IPS-NIHi7 (cell line): ENCODE results near the gene IMMP2L.

Source experiments
- DNase-seq: peaks from one replicate; pipeline ENCODE4 v3.0.0; 2012; ENCODE audit warnings: mixed read lengths; ENCODE audit errors: extremely low spot score

The IMMP2L gene

DNA sequence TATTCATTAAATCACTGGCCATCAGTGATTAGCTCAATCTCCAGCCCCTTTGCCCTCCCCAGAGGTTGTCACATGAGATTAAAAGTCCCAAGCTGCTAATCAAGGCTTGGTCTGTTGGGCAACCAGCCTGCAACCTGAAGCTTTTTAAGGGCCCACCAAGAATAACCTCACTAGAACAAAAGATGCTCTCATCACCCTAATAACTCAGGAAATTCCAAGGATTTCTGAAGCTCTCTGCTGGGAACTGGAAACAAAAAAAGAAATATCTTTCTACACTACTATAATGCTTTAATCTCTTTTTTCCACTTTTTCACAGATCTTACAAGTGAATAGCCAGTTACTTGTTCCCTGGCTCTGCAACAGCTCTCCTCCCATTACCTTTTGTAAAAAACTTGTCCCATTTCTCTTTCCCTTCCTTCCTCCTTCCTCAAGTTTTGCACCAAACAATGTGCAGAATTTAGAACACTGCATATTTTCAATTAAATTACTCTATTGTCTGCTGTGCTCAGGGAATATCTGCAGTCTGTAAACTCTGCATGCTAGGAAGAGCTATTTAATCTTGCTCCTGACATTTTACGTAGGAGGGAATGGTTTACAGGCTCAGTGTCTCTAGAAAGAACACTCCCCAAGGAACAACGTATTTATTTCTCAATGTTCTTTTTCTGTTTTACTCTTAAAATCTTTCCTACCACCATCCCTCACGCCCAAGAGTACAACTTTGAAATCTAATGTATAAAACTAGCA, 169.1 kb downstream of the IMMP2L start:
- no peak for DNase-seq

DNA sequence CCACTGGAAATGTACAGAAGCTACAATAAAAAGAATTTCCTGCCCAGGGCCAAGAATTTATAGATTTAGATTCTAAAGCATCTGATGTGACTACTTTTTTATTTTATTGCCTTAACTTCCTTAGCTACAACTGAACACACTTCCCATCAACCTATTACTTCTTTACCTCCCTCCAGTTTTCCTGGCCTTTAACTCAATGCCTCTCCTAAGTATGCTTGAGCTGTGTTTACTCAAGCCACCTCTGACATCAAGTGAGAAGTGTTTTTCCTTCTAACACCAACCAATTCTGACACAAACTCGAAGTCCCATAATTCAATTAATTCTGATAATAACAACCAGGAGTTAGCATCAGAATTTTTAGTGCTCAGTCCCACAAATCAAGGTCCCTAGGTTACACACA, 170.0 kb downstream of the IMMP2L start:
- no peak for DNase-seq

GRCh38 chr7:111390000-111390399, 172.3 kb downstream of the IMMP2L start:
- peak; percentile 10 for DNase-seq

DNA sequence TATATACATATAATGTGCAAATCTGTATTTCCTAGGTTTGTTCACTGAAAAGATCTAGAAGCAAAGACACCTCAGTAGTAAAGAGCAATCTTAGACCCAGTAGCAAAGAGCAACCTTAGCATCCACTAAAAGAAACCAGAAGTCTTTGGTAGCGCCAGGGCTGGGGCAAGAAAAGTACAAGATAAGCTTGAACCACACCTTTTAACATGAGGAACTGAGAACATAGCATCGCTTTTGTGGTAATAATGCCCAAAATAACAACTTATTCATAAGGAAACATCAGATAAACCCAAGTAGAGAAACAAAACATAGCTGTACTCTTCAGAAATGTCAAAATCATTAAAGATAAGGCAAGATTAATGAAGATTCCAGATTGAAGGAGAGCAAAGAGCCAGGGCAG, 173.4 kb downstream of the IMMP2L start:
- no peak for DNase-seq

DNA sequence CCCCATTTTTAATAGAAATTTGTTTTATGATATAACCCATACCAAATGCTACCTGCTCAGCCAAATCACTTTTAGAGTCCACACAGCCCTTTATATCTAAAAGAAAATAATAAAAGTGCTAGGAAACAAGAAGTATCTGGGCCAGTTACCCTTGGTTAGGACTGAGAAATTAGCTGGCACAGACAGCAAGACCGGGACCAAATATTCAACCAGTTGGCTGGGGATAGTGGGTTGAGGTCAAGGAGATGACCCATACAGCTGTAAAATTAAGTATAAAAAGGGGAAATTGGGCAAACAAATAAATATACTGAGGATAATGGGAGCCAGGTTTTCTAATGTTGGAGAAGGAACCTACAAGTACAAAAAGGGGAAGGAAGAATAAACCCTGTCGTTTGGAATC, 174.3 kb downstream of the IMMP2L start:
- no peak for DNase-seq

DNA sequence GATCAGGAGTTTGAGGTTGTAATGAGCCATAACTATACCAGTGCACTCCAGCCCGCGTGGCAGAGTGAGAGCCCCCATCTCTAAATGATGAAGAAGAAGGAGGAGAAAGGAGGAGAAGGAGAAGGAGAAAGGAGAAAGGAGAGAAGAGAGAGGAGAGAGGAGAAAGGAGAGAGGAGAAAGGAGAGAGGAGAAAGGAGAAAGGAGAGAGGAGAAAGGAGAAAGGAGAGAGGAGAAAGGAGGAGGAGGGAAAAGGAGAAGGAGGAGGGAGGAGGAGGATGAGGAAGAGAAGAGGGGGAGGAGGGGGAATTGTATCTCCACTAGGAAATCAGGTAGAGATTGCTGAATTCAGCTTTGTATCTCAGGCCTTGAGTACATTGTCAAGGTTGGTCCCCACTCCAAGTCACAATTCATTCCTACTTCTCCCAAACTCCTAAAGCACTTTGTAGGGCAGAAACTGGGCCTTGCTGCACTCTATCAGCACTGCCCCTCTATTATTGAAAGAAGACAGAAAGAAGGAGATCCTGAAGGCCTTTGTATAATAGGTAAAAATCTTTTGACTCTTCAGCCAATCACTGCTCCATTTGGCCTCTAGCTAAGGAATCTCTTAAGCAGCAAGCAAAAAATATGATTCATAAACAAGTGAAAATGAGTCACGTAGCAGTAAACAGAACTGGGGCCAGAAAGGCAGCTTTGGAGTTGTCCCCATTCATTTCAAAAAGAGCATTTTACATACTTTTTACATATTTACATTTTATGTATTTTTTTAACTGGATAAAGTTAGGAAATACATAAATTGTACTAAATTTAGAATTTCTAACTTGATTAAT, 178.0 kb downstream of the IMMP2L start:
- no peak for DNase-seq

DNA sequence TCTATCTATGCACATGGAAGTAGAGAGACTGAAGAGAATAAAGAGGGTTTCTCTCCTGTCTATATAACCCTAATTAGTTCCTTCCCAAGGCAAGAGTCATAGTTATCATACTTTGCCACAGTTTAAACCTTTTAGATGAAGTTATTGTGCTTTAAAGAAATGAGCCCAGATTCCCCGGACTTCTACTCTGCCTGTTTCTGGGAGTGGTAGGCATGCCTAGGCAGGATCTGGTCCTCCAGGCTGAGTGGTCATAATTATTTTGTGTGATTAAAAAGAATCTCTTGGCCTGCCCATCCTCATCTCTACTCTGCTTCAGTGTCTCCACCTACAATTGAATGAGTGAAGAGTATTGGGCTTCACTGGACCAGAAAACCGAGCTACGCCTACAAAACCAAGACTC, 179.2 kb downstream of the IMMP2L start:
- no peak for DNase-seq

DNA sequence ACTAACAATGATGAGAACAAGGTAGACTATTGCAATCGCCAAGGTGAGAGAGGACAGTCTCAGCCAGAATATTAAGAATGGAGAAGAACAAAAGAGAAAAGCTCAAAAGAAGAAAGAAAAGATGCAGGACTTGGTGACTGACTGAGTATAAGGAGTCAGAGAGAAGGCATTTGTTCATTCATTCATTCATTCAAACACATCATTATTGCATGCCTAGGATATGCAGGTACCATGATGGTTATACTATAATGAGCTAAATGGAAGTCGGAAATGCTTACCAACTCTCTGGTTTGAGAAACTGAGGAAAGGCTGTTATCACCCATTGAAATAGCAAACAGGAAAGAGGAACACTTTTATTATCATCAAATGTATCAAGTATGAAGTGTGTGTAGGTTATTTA, 180.7 kb downstream of the IMMP2L start:
- DNase-seq: no peak

- DNase-seq: no peak
These were observed 181.3 kb downstream of the IMMP2L start for GRCh38 chr7:111380945-111381344.

DNA sequence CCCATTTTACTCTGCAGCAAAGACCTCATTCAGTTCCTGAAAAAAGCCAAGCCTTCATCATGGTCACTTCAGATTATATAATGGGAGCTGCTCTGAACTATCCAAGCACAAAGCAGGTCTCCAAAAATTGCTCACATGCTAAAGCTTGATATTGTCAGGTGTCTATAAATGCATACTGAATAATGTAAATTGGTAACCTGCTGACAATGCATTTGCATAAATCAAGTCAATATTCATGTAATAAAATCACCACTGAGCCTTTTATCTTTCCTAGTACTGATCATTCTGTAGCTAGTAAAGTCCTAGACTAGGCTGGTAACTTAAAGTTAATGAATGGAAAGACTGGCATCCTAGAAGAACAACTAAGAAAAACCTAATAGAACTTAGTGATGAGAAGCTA, 188.3 kb downstream of the IMMP2L start:
- DNase-seq: no peak

DNA sequence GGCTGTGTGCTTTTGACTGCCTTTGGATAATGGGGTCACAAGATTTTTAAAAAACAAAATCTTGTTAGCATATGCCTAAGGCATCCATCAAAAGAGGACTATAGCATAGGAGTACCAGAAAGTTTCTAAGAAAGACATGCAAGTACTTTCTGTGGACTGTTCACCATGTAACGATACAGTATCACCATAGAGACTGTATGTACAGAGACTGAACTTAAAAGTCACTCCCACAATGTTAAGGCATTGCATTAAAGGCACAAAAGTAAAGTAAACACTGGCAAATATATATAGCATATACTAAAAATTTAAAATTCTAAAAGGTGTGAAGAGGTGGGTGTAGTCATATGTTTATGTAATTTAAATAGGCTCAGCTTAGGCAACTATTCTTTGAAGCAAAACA, 190.9 kb downstream of the IMMP2L start:
- DNase-seq: no peak

- no peak for DNase-seq
These were observed 192.3 kb downstream of the IMMP2L start for GRCh38 chr7:111370002-111370401.

DNA sequence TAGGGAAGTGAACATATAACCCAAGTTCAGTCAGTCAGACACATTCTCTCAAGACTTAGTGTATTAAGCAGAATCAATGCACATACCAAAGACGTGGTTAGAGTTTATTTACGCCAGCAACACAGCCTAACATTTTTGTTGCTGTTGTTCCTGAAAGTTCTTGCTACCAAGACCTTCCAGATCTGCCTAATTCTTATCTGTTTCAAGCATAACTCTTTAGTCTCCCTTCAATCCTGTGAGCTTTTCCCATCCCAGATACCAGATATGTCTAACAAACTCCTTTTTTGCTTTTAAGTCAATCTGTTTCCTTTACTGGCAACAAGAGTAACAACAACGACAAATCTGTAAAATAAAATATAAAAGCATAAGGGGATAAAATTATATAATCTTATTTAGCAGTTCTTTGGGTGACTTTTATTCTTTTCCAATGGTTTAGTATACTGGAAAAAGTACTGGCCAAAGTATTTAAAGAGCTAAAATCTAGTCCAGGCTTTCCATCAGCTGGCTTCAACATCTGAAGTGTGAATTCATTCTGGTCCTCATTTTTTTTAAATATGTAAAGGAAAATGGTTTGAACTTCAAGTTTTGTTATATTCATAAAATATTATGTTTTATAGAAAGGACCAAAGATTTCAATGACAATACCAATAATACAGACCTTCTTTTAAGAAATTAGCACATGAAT, 193.8 kb downstream of the IMMP2L start:
- DNase-seq: no peak

GRCh38 chr7:111364413-111364812, 197.9 kb downstream of the IMMP2L start:
- no peak for DNase-seq

DNA sequence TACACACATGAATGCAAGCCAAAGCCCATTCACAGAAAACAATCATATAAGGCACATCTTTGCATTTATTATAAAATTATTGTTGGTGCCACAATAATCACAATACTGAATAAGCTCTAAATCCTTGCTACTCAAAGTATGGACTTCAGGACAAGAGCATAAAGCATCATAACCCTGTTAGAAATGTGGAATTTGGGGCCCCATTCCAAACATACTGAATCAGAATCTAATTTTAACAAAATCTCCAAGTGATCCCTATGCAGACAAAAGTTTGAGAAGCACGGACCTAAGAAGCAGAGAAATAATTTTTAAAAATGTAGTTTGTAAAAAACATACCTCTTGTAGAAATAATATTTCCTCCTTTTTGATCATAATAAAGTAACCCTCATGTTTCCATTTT, 199.2 kb downstream of the IMMP2L start:
- DNase-seq: no peak

GRCh38 chr7:111362506-111363054, 199.7 kb downstream of the IMMP2L start:
- no peak for DNase-seq

DNA sequence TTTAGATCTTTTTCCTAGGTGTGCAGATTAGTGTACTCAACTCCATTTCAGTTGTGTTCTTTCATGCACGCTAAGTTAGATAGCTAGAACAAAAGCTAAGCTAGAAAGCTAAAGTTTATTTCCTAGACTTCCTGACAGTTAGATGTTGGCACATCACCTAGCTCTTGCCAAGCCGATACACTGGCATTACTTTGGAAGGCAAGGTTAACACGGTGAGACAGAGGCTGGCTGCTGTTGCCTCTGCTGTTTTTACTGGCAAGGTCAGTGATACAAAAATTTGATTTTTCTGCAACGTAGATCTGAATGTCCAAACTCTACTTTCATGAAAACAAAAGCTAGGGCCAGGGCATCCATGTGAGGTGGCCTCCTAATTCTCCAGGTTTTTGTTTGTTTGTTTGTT, 203.4 kb downstream of the IMMP2L start:
- DNase-seq: no peak

- DNase-seq: no peak
These were observed 204.6 kb downstream of the IMMP2L start for GRCh38 chr7:111357691-111358090.

DNA sequence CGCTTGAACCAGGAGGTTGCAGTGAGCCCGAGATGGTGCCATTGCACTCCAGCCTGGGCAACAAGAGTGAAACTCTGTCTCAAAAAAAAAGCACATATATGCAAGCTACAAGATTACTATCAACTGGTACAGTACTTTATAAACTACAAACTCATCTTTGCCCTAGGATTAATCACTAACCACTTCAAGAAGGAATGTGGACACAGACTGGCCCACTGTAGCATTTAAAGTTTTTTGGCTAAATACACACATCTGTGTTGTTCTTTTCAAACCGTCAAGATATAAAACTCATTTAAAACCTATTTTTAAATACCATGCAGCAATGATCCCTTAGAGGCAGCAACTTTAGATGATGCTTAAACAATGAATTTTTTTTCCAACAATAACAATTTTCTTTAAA, 205.4 kb downstream of the IMMP2L start:
- DNase-seq: no peak

DNA sequence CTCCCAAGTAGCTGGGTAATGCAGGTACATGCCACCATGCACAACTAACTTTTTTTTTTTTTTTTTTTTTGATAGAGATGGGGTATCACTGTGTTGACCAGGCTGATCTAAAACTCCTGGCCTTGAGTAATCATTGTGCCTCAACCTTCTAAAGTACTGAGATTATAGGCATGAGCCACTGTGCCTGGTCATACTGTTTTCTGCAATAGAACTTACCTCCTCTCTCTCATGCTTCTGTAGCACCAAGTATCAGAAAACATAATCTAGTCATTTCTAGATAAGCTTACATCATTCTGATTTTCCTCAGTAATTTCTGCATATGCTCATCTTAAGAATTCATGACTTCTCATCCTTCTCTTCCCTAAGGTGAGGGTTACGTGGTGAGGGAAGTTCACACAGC, 210.0 kb downstream of the IMMP2L start:
- DNase-seq: no peak

GRCh38 chr7:111346219-111346618, 216.1 kb downstream of the IMMP2L start:
- no peak for DNase-seq

DNA sequence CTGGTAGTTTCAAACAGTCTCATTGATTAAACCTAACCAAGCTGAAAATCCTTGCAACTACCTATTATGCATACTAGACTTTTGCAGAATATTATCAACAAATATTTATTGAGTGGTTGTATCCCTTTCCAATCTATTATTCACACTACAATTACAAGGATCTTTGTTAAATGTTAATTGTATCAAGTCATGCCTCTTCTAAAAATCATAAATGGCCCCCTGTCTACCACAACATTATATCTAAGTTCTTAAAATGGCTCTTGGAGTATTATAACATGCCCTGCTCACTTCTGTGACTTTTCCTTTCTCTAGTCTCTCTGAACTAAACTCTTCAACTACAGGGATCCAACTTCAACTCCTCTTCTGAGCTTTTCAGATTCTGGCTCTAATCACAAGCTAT, 219.3 kb downstream of the IMMP2L start:
- DNase-seq: no peak
